Stimulated activated CD4-positive, alpha-beta T cell treated with anti-CD3 and anti-CD28 coated beads, Interleukin-2, amount 100 ng/mL, for 24 hours (primary cell): ENCODE measurements around the gene ATP2B3.

ENCODE experiments used
- DNase-seq, 2 donors: peaks; one replicate each; pipeline ENCODE4 v3.0.0-alpha.2; 2020

The ATP2B3 gene

GRCh38 chrX:153490217-153490930 lies 27.1 kb upstream of the ATP2B3 start:
- DNase-seq, result no peak

- DNase-seq, result no peak
These were observed 26.0 kb upstream of the ATP2B3 start for GRCh38 chrX:153491351-153491914.

GRCh38 chrX:153491918-153492317 lies 25.5 kb upstream of the ATP2B3 start:
- no peak for DNase-seq

GRCh38 chrX:153492543-153492942 lies 24.9 kb upstream of the ATP2B3 start:
- DNase-seq, result no peak

GRCh38 chrX:153493085-153493484 lies 24.4 kb upstream of the ATP2B3 start:
- no peak for DNase-seq

GRCh38 chrX:153494061-153494460 lies 23.4 kb upstream of the ATP2B3 start:
- DNase-seq, result no peak

- peak in 1 of 2 donors; percentile 12 for DNase-seq
These were observed 22.7 kb upstream of the ATP2B3 start, which contains the start of gene BGN for GRCh38 chrX:153494541-153495361. Gene BGN, plus strand, starts transcription at chrX:153494980. Its CDS starts 9,652 bp downstream, at chrX:153504632.

- DNase-seq, result no peak
These were observed 22.1 kb upstream of the ATP2B3 start for GRCh38 chrX:153495362-153495751.

GRCh38 chrX:153495903-153496589 lies 21.4 kb upstream of the ATP2B3 start:
- no peak for DNase-seq

GRCh38 chrX:153496590-153496959 lies 20.9 kb upstream of the ATP2B3 start:
- DNase-seq, result no peak

- no peak for DNase-seq
These were observed 19.0 kb upstream of the ATP2B3 start for GRCh38 chrX:153498453-153498852.

GRCh38 chrX:153499341-153499740 lies 18.1 kb upstream of the ATP2B3 start:
- DNase-seq, result no peak

- no peak for DNase-seq
These were observed 17.6 kb upstream of the ATP2B3 start for GRCh38 chrX:153499876-153500275.

GRCh38 chrX:153500676-153501280 lies 16.7 kb upstream of the ATP2B3 start:
- DNase-seq, result no peak

- no peak for DNase-seq
These were observed 15.9 kb upstream of the ATP2B3 start for GRCh38 chrX:153501530-153501929.

GRCh38 chrX:153502131-153502530 lies 15.3 kb upstream of the ATP2B3 start:
- DNase-seq, result no peak

- no peak for DNase-seq
These were observed 14.6 kb upstream of the ATP2B3 start for GRCh38 chrX:153502796-153503195.

- no peak for DNase-seq
These were observed 12.9 kb upstream of the ATP2B3 start for GRCh38 chrX:153504445-153505016.

GRCh38 chrX:153505361-153505760 lies 12.1 kb upstream of the ATP2B3 start:
- DNase-seq, result no peak

- peak; percentile 84 for DNase-seq
These were observed 9.8 kb upstream of the ATP2B3 start for GRCh38 chrX:153507484-153508178.

GRCh38 chrX:153509592-153509991 lies 7.8 kb upstream of the ATP2B3 start:
- DNase-seq, result no peak

GRCh38 chrX:153510383-153510782 lies 7.1 kb upstream of the ATP2B3 start:
- no peak for DNase-seq
